Mucosa of descending colon (tissue), 3 donors: ENCODE measurements around the gene HNMT. TPM values are rescaled to one million over a fixed set of nuclear protein-coding genes. Genes with fewer than 3 reads are reported as not detected.
"Not testable (repeated sequence)": the region's sequence is repeated elsewhere in the genome, so short reads cannot be mapped to it uniquely, and the experiment has no call there.

Experiments
- ATAC-seq: fragments of 200-7000 bp; cut with Tn5 transposase; one replicate; pipeline ENCODE4 v1.9.1; 2020; ENCODE audit warnings: mild to moderate bottlenecking, moderate library complexity
- DNase-seq, 3 donors: peaks; one replicate each; pipeline ENCODE4 v3.0.0-alpha.2; 2020
- H3K36me3 ChIP-seq: fragments of 200-600 bp; one replicate; pipeline ENCODE4 v1.8.0; 2021; ENCODE audit warnings: low read depth, mild to moderate bottlenecking
- H3K4me1 ChIP-seq: fragments of 200-600 bp; one replicate; pipeline ENCODE4 v1.8.0; 2021; ENCODE audit warnings: low read depth, mild to moderate bottlenecking
- H3K4me3 ChIP-seq: fragments of 200-600 bp; one replicate; pipeline ENCODE4 v1.8.0; 2021; ENCODE audit warnings: mild to moderate bottlenecking
- H3K9me3 ChIP-seq: fragments of 200-600 bp; one replicate; pipeline ENCODE4 v1.8.0; 2021; ENCODE audit warnings: mild to moderate bottlenecking
- intact Hi-C, 2 donors: fragments of 100-400 bp; cut with DNase I in 1 of 2; cut with micrococcal nuclease in 1 of 2; formaldehyde crosslinking; loops; one replicate each; pipeline versions ENCODE4 v1.11.0 to v1.11.1; 2022; cut with DNase I, micrococcal nuclease
- total RNA-seq, 3 donors: library from RNA; stranded (reverse); fragmentation: NEBNext Ultra II Directional in 2 of 3; extraction: Animal tissue kit (Norgen Biotek cat#: 25700) in 2 of 3; gene quantifications; one replicate each; pipeline versions ENCODE4 v1.2.1 to v1.2.4, GENCODE V29; 2021 to 2023
- TF ChIP-seq, protein P1 (sequence below): fragments of 200-600 bp; IDR thresholded peaks from one replicate; pipeline ENCODE4 v1.8.0; 2022; ENCODE audit warnings: antibody characterized with exemption, mild to moderate bottlenecking
- donor health status: DM: no; HTN: no; CAD: no; lungs with moderate emphysema.
- donor health status: DM: no; HTN: no; CAD: no.
- donor health status: DM: no; HTN: yes; CAD: no.

The HNMT gene
- total RNA-seq, 3 donors from 2014 or later = 42.6 to 114 (median 62.9) TPM

DNA sequence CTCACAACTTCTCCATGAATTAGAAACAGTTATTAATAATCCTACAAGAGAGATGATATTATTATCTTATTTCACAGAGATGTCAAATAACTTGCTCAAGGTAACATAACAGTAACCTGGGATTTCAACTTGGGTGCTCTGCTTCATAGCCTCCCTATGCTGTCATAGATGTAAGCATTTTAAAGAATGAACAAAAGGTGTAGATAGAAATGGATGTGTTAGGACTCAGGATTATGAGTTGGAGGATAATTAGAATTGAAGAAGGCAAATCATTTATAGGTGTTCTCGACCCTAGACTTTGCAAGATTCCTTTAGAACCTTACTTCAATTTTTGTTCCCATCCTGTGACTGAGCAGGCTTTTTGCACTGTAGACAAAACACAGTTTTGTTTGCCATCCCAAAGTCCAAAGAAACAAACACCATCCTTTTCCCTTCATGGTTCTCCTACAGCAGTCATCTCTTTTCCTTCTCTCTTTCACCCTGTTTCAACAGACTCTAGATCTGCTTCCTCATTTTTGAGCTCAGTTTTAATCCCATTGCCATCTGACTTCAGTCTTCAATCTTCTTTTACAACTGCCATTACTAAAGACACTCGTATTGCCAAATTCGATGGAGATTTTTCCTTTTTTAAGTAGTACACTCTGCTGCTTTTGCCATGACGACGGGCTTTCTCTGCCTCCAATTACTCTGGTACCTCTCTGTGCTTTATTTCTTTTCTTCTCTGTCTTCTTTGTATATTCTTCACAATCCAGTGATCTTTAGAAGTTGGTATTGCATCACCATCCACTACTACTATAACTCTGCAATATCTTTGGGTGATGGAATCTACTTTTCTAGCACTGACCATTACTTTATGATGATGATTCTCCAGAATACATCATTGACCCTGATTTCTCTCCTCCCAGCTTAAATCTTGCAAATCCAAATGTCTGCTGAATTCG lies 4.5 kb downstream of the HNMT start:
- intact Hi-C loops = no loop called here

DNA sequence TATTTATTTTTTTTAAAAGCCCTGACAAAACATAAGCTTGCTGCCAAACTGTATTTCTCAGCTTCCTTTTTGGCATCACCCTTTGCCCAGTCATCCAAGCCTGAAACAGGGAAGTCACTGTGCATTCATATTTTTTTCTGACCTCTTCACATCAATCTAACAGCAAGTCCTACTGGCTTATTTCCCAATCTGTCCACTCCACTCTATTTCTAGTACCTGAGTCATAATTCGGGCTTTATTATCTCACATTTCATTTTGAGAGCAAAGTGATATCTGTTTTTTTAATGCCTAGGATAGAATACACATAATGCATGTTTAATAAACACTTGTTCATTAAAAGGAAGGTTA lies 5.1 kb downstream of the HNMT start:
- H3K9me3 ChIP-seq = no peaks in the 10 kb centered on the region
- TF ChIP-seq, protein P1, sequence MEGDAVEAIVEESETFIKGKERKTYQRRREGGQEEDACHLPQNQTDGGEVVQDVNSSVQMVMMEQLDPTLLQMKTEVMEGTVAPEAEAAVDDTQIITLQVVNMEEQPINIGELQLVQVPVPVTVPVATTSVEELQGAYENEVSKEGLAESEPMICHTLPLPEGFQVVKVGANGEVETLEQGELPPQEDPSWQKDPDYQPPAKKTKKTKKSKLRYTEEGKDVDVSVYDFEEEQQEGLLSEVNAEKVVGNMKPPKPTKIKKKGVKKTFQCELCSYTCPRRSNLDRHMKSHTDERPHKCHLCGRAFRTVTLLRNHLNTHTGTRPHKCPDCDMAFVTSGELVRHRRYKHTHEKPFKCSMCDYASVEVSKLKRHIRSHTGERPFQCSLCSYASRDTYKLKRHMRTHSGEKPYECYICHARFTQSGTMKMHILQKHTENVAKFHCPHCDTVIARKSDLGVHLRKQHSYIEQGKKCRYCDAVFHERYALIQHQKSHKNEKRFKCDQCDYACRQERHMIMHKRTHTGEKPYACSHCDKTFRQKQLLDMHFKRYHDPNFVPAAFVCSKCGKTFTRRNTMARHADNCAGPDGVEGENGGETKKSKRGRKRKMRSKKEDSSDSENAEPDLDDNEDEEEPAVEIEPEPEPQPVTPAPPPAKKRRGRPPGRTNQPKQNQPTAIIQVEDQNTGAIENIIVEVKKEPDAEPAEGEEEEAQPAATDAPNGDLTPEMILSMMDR = no peak
- peaks cover 19% of the 10 kb centered on the region for H3K4me1 ChIP-seq
- no peak for DNase-seq
- no peak overlapping the region for H3K4me3 ChIP-seq
- no peaks in the 10 kb centered on the region for H3K36me3 ChIP-seq
- intact Hi-C loops = no loop called here
- ATAC-seq = peak; percentile 52

More for the DNA sequence above, 4.5 kb downstream of the HNMT start:
- H3K36me3 ChIP-seq = no peaks in the 10 kb centered on the region
- H3K4me1 ChIP-seq = peaks cover 13% of the 10 kb centered on the region
- ATAC-seq (no peak), DNase-seq (no peak)
- H3K4me3 ChIP-seq = no peak overlapping the region
- TF ChIP-seq, protein P1 = no peak
- H3K9me3 ChIP-seq = no peaks in the 10 kb centered on the region

DNA sequence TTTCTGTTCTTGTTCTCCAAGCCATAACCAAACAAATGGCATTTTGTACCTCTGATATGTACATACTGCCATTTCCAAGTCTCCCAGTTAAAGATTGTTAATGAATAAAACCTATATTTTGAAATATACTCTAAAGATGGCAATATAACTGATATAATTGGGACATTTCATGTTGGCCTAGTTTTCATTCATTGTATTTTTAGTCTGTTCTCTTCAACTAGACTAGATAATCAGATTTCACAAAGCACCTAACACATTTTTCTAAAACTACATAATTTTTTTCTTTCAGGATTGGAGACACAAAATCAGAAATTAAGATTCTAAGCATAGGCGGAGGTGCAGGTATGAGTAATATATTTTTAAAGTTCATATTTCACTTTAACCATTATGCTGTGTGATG lies 5.6 kb downstream of the HNMT start:
- Histone ChIP-seq H3K4me1 (peaks cover 23% of the 10 kb centered on the region), H3K36me3 (no peaks in the 10 kb centered on the region), H3K9me3 (no peaks in the 10 kb centered on the region), H3K4me3 (no peak overlapping the region)
- DNase-seq = no peak
- TF ChIP-seq, protein P1 = no peak
- intact Hi-C loops = no loop called here
- ATAC-seq = no peak

GRCh38 chr2:137971259-137971658 lies 7.0 kb downstream of the HNMT start:
- H3K4me3 ChIP-seq, intact Hi-C loops, H3K9me3 ChIP-seq, H3K36me3 ChIP-seq: not testable (repeated sequence)
- ATAC-seq = peak; percentile 59
- H3K4me1 ChIP-seq = peaks cover 34% of the 10 kb centered on the region
- DNase-seq = peak in 1 of 3 donors; percentile 26

GRCh38 chr2:137973280-137973679 lies 9.0 kb downstream of the HNMT start:
- DNase-seq (no peak), ATAC-seq (peak; percentile 55)
- TF ChIP-seq, protein P1 = no peak
- Histone ChIP-seq H3K4me1 (peaks cover 34% of the 10 kb centered on the region), H3K9me3 (no peaks in the 10 kb centered on the region), H3K4me3 (no peak overlapping the region), H3K36me3 (no peaks in the 10 kb centered on the region)
- intact Hi-C loops = no loop called here
